Measurements from ENCODE around the gene BAIAP2L1. TPM values are rescaled to one million over a fixed set of nuclear protein-coding genes. Genes with fewer than 3 reads are reported as not detected.

BAIAP2L1 gene
- total and polyA plus RNA-seq, 2 donors (not counting 3 experiments of a cell fraction or from before 2014, with no cell fraction given), result 0.32 to 1.1 TPM

GRCh38 chr7:98335411-98335977 is 65.4 kb downstream of the BAIAP2L1 start:
- no peaks in the 10 kb centered on the region for H3K27me3 ChIP-seq (ENCODE audit: control insufficient read depth in 2 of 2, insufficient read depth in 2 of 2, low read length in 2 of 2)
- no peaks in the 10 kb centered on the region for H3K4me1 ChIP-seq (ENCODE audit: control insufficient read depth, extremely low read depth, insufficient read depth, low read length)
- TF ChIP-seq MYC (IDR thresholded peaks at IDR 0.05; ENCODE audit: low read depth, low read length) (no peak), POLR2A (IDR thresholded peaks at IDR 0.05; ENCODE audit: low read depth, low read length) (no peak), MAX (IDR thresholded peaks at IDR 0.05; ENCODE audit: insufficient read depth, insufficient read length) (no peak), FOS (IDR thresholded peaks at IDR 0.05; ENCODE audit: borderline replicate concordance, insufficient read depth, low read length) (no peak), EZH2 (IDR thresholded peaks at IDR 0.05; ENCODE audit: borderline replicate concordance, low read depth, low read length, severe bottlenecking) (no peak), POLR2AphosphoS5 (IDR thresholded peaks at IDR 0.05; ENCODE audit: insufficient read depth, low read depth, low read length) (no peak), GATA2 (IDR thresholded peaks at IDR 0.05; ENCODE audit: insufficient read depth, insufficient read length, low read depth, low read length) (no peak), JUN (IDR thresholded peaks at IDR 0.05; ENCODE audit: borderline replicate concordance, insufficient read depth, insufficient read length, low read depth) (no peak), CTCF (IDR thresholded peaks at IDR 0.05; ENCODE audit: extremely low read depth in 1 of 2, insufficient read depth in 1 of 2, low read depth in 1 of 2, low read length in 2 of 2) (no peak)
- dilution Hi-C loops (cut with MboI; ENCODE audit: extremely low pct_ligation_motif_present, low sequenced_read_pairs) (no loop called here), intact Hi-C loops (cut with micrococcal nuclease) (no loop called here)
- H3K4me3 ChIP-seq (replicated peaks in 1 of 3; ENCODE audit: insufficient read depth in 1 of 3, low read depth in 1 of 3, low read length in 3 of 3), result no peak overlapping the region
- H3K9ac ChIP-seq (replicated peaks; ENCODE audit: extremely low read depth, insufficient read depth, low read length), result no peak overlapping the region
- H2AFZ ChIP-seq (ENCODE audit: low read depth, low read length), result no peak overlapping the region
- ChIA-PET CTCF (no interaction called here), POLR2A (no interaction called here)
- H4K20me1 ChIP-seq (replicated peaks; ENCODE audit: control insufficient read depth, extremely low read depth, insufficient read depth, low read length), result no peaks in the 10 kb centered on the region
- H3K9me3 ChIP-seq (replicated peaks; ENCODE audit: control insufficient read depth, insufficient read depth, low read length), result no peaks in the 10 kb centered on the region
- BruUV-seq (replicated peaks), result no TSS peak
- no peaks in the 10 kb centered on the region for H3K9me1 ChIP-seq (replicated peaks; ENCODE audit: control insufficient read depth, extremely low read depth, insufficient read depth, low read length)
- no peak for FAIRE-seq
- H3K79me2 ChIP-seq (ENCODE audit: control insufficient read depth, insufficient read depth, low read length), result no peaks in the 10 kb centered on the region
- H3K36me3 ChIP-seq (ENCODE audit: control insufficient read depth in 2 of 2, extremely low read depth in 1 of 2, insufficient read depth in 2 of 2, low read length in 2 of 2), result no peaks in the 10 kb centered on the region
- no peak overlapping the region for H3K4me2 ChIP-seq (ENCODE audit: insufficient read depth, low read length)
- no peak overlapping the region for H3K27ac ChIP-seq (ENCODE audit: insufficient read depth, low read depth, low read length)
- no peak for DNase-seq (ENCODE audit: low read depth, low spot score)

Data from endothelial cell of umbilical vein (primary cell).